BLaER1 (cell line): ENCODE results near the gene TMEM237.

Experiments
- H3K27ac ChIP-seq: shearing (Covaris generic); formaldehyde crosslinking; 2 replicates; pipeline ENCODE4 v1.8.1; 2022
- H3K27me3 ChIP-seq: shearing (Covaris generic); formaldehyde crosslinking; 2 replicates; pipeline ENCODE4 v1.8.1; 2022
- H3K36me3 ChIP-seq: shearing (Covaris generic); formaldehyde crosslinking; 2 replicates; pipeline ENCODE4 v1.8.1; 2022
- H3K4me1 ChIP-seq: shearing (Covaris generic); formaldehyde crosslinking; 2 replicates; pipeline ENCODE4 v1.8.1; 2022
- H3K4me2 ChIP-seq: shearing (Covaris generic); formaldehyde crosslinking; 2 replicates; pipeline ENCODE4 v1.8.1; 2022
- H3K4me3 ChIP-seq: shearing (Covaris generic); formaldehyde crosslinking; 2 replicates; pipeline ENCODE4 v1.8.1; 2022
- H3K9ac ChIP-seq: shearing (Covaris generic); formaldehyde crosslinking; 2 replicates; pipeline ENCODE4 v1.8.1; 2022
- H3K9me3 ChIP-seq: shearing (Covaris generic); formaldehyde crosslinking; 2 replicates; pipeline ENCODE4 v1.8.1; 2022
- H4K20me1 ChIP-seq: shearing (Covaris generic); formaldehyde crosslinking; 2 replicates; pipeline ENCODE4 v1.8.1; 2022
- Cebpa-rat ChIP-seq: shearing (Covaris generic); IDR thresholded peaks from 2 replicates; pipeline ENCODE4 v1.8.1; 2022

The TMEM237 gene

DNA sequence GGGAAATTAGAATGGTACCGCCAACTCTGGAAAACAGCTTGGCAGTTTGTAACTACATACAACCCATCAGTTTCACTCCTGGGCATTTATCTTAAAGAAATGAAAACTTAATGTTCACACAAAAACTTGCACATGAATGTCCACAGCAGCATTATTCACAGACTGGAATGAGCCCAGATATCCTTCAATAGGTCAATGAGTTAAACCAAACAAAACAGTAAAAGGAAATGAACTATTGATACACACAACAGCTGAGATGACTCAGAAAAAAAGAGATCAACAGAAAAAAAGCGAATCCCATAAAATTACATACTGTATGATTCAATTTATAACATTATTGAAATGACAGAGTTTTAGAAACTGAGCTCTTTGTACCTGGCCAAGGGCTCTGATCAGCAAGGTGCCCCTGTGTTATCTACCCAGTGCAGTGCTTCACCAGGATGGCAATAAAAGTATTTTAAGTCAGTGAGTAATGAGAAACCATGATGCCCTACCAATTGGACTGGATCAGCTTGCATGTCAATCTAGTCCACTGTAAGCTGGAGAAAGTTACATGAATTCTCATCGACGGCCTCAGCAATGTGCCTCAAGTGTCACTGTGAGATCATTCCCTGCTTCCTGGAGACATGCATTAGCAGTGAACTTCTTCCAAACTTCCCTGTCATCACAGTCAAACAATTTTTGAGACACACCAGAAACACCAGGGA is 21.9 kb downstream of the TMEM237 start:
- no peak overlapping the region for H3K4me3 ChIP-seq
- H3K27me3 ChIP-seq: no peaks in the 10 kb centered on the region
- H3K9ac ChIP-seq: no peak overlapping the region
- H4K20me1 ChIP-seq: no peaks in the 10 kb centered on the region
- TF ChIP-seq Cebpa-rat: no peak
- no peaks in the 10 kb centered on the region for H3K4me1 ChIP-seq
- peaks cover 39% of the 10 kb centered on the region for H3K36me3 ChIP-seq
- no peak overlapping the region for H3K27ac ChIP-seq
- H3K9me3 ChIP-seq: peaks cover 6% of the 10 kb centered on the region; the same call in 1 of the 2 replicates
- no peak overlapping the region for H3K4me2 ChIP-seq

DNA sequence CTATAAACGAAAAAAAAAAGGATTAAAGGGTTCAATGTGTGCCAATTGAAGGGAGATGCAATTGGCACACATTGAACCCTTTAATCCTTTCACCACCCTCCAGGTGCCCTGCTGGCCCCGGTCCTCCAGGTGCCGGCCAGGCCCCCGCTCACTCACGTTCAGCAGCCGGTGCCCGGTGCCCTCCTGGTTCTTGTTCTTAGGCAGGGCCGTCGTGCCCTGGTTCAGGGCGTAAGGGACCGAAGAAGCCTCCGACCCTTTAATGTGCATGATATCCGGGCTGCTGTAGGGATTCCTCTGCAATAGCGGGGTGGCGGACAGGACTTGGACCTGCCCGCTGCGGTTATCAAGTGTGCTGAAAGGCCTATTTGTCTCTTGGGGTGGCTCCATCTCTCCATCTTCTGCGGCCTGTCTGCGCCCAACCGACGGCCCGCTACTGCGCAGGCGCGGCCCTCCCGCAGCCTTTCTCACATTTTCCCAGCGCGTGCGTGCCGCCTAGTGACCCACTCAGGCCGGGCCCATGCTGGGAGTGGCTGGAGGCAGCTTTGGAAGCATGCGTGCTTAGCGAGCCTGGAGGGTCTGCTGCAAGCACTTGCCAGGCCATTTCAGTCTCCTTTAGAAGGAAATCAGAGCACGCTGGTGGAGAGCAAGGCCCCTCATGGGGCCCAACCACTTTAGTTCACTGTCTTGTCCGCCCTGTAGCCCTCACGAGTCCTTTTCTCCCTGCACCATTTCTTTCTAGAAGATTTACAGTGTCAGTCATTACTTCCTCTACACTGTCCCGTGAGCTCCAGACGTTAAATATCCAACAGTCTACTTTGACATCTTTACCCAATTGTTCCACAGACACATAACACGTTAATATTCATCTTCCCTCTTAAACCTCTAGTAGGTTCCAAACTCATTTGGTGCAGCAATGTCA is 24.3 kb downstream of the TMEM237 start:
- no peak overlapping the region for H3K9ac ChIP-seq
- no peak overlapping the region for H3K4me3 ChIP-seq
- no peak for TF ChIP-seq Cebpa-rat
- H3K27me3 ChIP-seq: no peaks in the 10 kb centered on the region
- H3K4me1 ChIP-seq: no peaks in the 10 kb centered on the region
- H3K4me2 ChIP-seq: no peak overlapping the region
- H3K27ac ChIP-seq: no peak overlapping the region
- no peaks in the 10 kb centered on the region for H4K20me1 ChIP-seq
- H3K36me3 ChIP-seq: peaks cover 19% of the 10 kb centered on the region
- H3K9me3 ChIP-seq: peaks cover 6% of the 10 kb centered on the region; the same call in 1 of the 2 replicates

DNA sequence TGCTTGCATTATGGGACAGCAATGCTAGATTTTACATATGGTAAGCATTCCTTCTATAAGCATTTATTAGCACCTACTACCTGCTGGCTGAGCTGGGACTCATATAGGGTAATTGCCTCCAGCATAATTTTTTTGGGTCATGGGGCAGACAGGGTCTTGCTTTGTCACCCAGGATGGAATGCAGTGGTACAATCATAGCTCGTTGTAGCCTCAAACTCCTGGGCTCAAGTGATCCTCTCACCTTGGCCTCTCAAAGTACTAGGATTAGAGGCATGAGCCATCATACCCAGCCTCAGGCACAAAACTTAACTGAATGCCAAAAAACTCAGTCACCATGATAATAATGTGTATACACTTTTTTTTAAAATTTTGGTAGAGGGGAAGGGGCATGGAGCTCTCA is 35.3 kb downstream of the TMEM237 start:
- Histone ChIP-seq H3K27ac (no peak overlapping the region), H3K9me3 (no peaks in the 10 kb centered on the region), H3K36me3 (no peaks in the 10 kb centered on the region), H3K9ac (no peak overlapping the region), H3K4me3 (no peak overlapping the region), H3K4me2 (no peak overlapping the region), H3K27me3 (no peaks in the 10 kb centered on the region), H4K20me1 (no peaks in the 10 kb centered on the region), H3K4me1 (no peaks in the 10 kb centered on the region)
- no peak for TF ChIP-seq Cebpa-rat

DNA sequence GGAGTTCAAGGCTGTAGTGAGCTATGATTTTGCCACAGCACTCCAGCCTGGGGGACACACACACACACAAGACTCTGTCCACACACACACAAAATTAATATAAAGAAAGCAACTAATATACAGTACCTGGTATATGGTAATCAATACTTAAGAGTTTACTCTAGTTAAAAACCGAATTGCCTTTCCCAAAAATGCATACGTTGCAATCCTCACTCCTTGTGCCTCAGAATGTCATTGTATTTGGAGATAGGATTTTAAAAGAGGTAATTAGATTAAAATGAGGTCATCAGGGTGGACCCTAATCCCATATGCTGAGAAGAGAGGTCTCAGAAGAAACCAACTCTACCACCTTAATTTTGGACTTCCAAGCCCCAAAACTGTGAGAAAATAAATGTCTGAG is 35.7 kb downstream of the TMEM237 start:
- Histone ChIP-seq H3K4me3 (no peak overlapping the region), H3K36me3 (no peaks in the 10 kb centered on the region), H3K9ac (no peak overlapping the region), H3K4me2 (no peak overlapping the region), H3K27ac (no peak overlapping the region), H3K4me1 (no peaks in the 10 kb centered on the region), H3K27me3 (no peaks in the 10 kb centered on the region), H3K9me3 (no peaks in the 10 kb centered on the region), H4K20me1 (no peaks in the 10 kb centered on the region)
- no peak for TF ChIP-seq Cebpa-rat

DNA sequence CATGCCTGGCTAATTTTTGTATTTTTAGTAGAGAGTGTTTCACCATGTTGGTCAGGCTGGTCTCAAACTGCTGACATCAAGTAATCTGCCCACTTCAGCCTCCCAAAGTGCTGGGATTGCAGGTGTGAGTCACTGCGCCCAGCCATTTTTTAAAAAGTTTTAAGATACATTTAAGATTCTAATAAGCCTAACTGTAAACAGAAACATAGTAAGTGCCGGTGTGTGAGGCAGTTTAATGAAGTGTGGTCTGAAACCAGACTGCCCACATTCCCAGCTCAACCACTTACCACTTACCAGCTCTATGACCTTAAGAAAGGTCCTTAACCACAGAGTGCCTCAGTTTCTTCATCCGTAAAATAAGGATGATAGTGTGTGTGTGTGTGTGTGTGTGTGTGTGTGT is 42.4 kb downstream of the TMEM237 start:
- no peak for TF ChIP-seq Cebpa-rat

DNA sequence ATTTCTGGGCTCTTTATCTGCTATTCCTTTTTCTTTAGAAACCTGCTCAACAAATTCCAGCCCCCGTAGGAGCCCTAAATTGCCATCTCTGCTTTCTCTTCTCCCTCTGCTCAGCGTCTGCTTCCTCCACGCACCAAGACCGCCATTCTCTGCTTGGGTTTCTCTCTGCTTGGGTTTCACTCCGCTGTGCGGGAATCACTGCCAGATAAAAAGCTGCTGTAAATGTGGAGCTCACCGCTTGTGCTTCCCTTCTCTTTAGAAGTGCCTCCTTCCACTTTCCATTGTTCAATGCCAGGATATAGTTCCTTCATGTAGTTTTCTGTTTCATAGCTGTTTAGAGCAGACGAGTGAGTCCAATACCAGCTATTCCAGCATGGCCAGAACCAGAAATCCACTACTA is 45.9 kb downstream of the TMEM237 start:
- Histone ChIP-seq H3K9me3 (peaks cover 4% of the 10 kb centered on the region; the same call in 1 of the 2 replicates), H3K9ac (no peak overlapping the region), H3K4me2 (no peak overlapping the region), H3K4me3 (no peak overlapping the region), H3K36me3 (no peaks in the 10 kb centered on the region), H3K4me1 (no peaks in the 10 kb centered on the region), H4K20me1 (no peaks in the 10 kb centered on the region), H3K27me3 (no peaks in the 10 kb centered on the region), H3K27ac (no peak overlapping the region)
- TF ChIP-seq Cebpa-rat: no peak

More for the DNA sequence above, 42.4 kb downstream of the TMEM237 start:
- no peaks in the 10 kb centered on the region for H3K4me1 ChIP-seq
- no peaks in the 10 kb centered on the region for H3K36me3 ChIP-seq
- H3K27ac ChIP-seq: no peak overlapping the region
- H3K9me3 ChIP-seq: peaks cover 4% of the 10 kb centered on the region; the same call in 1 of the 2 replicates
- H3K4me3 ChIP-seq: no peak overlapping the region
- no peaks in the 10 kb centered on the region for H3K27me3 ChIP-seq
- H3K4me2 ChIP-seq: no peak overlapping the region
- no peaks in the 10 kb centered on the region for H4K20me1 ChIP-seq
- H3K9ac ChIP-seq: no peak overlapping the region

DNA sequence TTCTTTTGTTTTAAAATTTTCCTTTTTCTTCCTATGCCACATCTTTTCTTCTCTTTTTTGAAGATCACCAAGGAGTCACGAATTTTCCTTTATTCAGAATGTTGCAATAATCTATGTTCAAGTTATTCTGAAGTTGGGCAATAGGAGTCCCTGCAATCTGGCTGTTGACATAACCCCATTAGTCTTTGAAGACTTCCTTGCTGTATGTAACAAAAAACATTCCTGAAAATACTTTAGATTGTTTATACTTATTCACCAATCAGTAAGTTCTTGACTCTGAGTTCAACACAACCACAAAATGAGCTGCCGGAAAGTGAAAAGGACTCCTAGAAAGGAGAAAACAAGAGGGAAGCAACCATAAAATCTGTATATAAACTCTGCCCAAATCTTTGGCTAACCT is 62.8 kb downstream of the TMEM237 start:
- Histone ChIP-seq H3K36me3 (no peaks in the 10 kb centered on the region), H3K4me2 (no peak overlapping the region), H3K27ac (no peak overlapping the region), H3K9ac (no peak overlapping the region), H3K4me1 (no peaks in the 10 kb centered on the region), H3K4me3 (no peak overlapping the region), H4K20me1 (no peaks in the 10 kb centered on the region), H3K27me3 (no peaks in the 10 kb centered on the region), H3K9me3 (no peaks in the 10 kb centered on the region)
- no peak for TF ChIP-seq Cebpa-rat

DNA sequence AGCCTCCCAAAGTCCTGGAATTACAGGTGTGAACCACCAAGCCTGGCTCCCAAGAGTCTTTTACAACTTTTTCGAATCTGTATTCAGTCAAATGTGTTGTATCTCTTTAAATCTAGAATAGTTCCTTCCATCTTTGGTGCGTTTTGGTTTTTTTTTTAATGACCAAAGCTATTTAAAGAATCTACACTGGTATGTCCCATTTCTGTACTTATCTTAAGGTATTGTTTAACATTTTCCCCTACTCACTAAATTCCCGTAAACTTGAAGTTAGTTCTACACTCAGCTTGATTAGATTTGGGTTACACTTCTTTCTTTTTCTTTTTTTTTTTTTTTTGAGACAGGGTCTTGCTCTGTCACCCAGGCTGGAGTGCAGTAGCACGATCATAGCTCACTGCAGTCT is 63.8 kb downstream of the TMEM237 start:
- H3K4me2 ChIP-seq: no peak overlapping the region
- H3K9me3 ChIP-seq: no peaks in the 10 kb centered on the region
- no peak overlapping the region for H3K4me3 ChIP-seq
- no peaks in the 10 kb centered on the region for H3K36me3 ChIP-seq
- no peak overlapping the region for H3K9ac ChIP-seq
- no peaks in the 10 kb centered on the region for H3K4me1 ChIP-seq
- TF ChIP-seq Cebpa-rat: no peak
- no peak overlapping the region for H3K27ac ChIP-seq
- no peaks in the 10 kb centered on the region for H3K27me3 ChIP-seq
- H4K20me1 ChIP-seq: no peaks in the 10 kb centered on the region

DNA sequence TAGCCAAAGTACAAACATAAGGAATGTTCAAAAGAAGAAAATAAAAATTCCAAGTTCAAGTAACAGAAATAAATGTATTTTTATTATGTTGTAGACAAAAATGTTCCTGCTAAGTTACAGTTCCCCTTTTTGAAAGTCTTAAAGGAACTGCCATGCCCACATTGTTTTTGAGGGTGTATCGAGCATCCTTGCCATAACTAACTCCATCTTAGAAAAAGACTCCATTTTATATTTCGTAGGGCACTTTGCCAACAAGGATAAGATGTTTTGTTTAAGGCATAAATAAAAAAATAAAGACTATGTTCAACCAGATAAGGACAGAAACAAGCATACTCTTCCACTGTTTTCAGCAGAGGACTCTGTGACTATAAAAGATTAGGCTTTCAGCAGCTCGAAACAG is 67.3 kb downstream of the TMEM237 start:
- no peak for TF ChIP-seq Cebpa-rat
- H3K27me3 ChIP-seq: no peaks in the 10 kb centered on the region

DNA sequence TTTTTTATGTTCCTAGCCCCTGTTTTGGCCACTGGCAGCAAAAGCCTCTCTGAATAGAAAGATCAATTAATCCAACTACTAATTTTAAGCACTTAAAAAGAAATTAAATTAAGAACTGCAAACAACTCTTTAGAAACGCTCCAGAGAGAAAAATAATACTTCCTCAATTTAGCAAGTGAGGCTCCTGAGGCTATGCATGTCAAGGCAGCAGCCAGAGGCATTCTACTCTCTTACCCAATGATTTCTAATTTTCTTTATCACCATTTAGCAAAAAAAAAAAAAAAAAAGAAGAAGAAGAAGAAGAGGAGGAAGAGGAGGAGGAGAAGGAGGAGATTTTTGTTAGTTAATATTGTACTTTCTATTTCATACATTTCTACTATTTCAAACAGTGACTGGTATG is 68.5 kb downstream of the TMEM237 start:
- H3K4me1 ChIP-seq: no peaks in the 10 kb centered on the region
- H3K27me3 ChIP-seq: no peaks in the 10 kb centered on the region
- H3K9ac ChIP-seq: no peak overlapping the region

More for the DNA sequence above, 67.3 kb downstream of the TMEM237 start:
- no peaks in the 10 kb centered on the region for H3K9me3 ChIP-seq
- no peaks in the 10 kb centered on the region for H3K36me3 ChIP-seq
- H3K4me2 ChIP-seq: no peak overlapping the region
- no peak overlapping the region for H3K9ac ChIP-seq
- H3K4me1 ChIP-seq: no peaks in the 10 kb centered on the region
- H3K4me3 ChIP-seq: no peak overlapping the region
- no peak overlapping the region for H3K27ac ChIP-seq
- no peaks in the 10 kb centered on the region for H4K20me1 ChIP-seq

More for the DNA sequence above, 68.5 kb downstream of the TMEM237 start:
- Histone ChIP-seq H4K20me1 (no peaks in the 10 kb centered on the region), H3K27ac (no peak overlapping the region), H3K9me3 (no peaks in the 10 kb centered on the region), H3K4me2 (no peak overlapping the region), H3K4me3 (no peak overlapping the region), H3K36me3 (no peaks in the 10 kb centered on the region)
- TF ChIP-seq Cebpa-rat: no peak
